Measurements from ENCODE around the gene NUP210.

The NUP210 gene

GRCh38 chr3:13346481-13347389 is 73.4 kb downstream of the NUP210 start:
- peak; percentile 82 for DNase-seq

DNA sequence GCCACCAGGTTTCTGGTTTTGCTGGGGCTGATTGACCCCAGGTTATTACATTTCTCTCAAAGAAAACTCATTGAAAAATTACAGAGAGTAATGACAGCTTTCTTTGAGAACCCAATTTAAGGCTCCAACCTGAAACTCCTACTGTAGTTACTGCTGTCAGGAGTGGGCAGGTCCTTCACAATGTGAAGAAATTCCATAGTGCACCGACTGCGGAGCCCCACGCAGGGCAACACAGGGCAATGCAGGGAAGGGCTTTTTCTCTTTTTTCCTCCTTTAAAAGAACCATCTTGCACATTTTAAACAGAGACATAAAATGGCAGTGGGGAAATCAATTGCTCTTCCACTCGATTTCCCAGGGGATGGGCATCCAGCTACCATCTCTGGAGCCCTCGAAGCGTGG is 74.3 kb downstream of the NUP210 start:
- DNase-seq, result no peak

- no peak for DNase-seq
Observed at GRCh38 chr3:13345284-13345683, 74.8 kb downstream of the NUP210 start.

GRCh38 chr3:13344663-13345062 is 75.5 kb downstream of the NUP210 start:
- DNase-seq, result no peak

DNA sequence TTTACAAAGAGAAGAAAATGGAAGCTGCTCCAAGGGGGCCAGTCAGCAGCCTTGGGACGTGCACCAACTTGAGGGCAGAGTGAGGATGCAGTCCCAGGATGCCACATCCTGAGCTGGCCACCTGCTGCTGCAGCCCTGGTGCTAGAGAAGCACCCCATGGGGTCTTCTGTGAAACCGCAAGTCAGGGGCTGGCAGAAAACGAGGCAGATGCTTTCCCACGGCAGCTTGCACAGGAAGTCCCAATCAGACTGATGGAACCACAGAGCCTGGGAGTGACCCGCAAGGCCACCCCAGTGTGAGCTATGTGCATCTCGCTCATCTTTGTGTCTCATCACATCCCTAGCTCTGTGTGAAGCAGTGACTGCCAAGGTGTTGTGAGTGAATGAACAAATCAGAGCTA is 76.5 kb downstream of the NUP210 start:
- peak; percentile 22 for DNase-seq

GRCh38 chr3:13341229-13341905 is 78.8 kb downstream of the NUP210 start:
- no peak for DNase-seq

GRCh38 chr3:13339833-13340232 is 80.3 kb downstream of the NUP210 start:
- DNase-seq, result no peak

GRCh38 chr3:13338996-13339395 is 81.1 kb downstream of the NUP210 start:
- no peak for DNase-seq

- DNase-seq, result no peak
Observed at GRCh38 chr3:13338231-13338630, 81.9 kb downstream of the NUP210 start.

GRCh38 chr3:13336592-13336991 is 83.5 kb downstream of the NUP210 start:
- DNase-seq, result no peak

DNA sequence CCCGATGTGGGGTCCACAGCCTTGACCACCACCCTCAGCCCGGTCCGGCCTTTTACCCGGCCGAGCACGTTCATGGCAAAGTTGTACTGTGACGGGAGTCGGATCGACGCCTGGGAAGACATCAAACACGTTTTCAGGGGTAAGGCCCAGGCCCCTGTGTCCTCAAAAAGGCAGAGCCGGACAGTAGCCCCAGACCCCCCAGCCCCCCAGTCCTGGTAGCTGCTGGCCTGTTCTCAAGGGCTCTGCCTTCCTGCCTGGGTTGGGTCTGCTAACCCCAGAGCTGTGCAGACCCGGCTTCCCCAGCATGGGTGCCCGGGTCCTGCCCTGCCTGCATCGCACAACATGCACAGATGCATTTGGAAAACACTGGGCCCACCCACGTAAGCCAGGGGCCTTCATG is 84.6 kb downstream of the NUP210 start:
- no peak for DNase-seq

DNA sequence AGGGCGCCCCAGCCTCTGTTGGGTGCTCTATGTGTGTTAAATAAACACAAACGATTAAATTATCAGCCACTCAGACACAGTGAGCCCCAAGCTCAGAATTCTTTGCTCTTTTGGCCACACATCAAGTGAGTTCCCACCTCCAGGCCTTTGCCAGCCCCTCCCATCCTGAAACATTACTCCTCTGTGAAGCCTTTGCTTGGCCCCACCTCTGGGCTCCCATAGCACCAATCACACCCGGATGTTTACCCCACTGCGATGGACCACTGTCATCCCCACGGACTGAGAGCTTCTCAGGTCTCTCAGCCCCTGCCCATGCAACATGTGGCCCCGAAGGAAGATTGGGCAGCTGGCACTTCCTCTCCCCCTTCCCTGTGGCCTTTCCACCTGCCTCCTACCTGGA is 85.1 kb downstream of the NUP210 start:
- no peak for DNase-seq

GRCh38 chr3:13333236-13333897 is 86.8 kb downstream of the NUP210 start:
- DNase-seq, result no peak

GRCh38 chr3:13332740-13333139 is 87.4 kb downstream of the NUP210 start:
- DNase-seq, result no peak

- DNase-seq, result no peak
Observed at GRCh38 chr3:13332158-13332557, 88.0 kb downstream of the NUP210 start.

DNA sequence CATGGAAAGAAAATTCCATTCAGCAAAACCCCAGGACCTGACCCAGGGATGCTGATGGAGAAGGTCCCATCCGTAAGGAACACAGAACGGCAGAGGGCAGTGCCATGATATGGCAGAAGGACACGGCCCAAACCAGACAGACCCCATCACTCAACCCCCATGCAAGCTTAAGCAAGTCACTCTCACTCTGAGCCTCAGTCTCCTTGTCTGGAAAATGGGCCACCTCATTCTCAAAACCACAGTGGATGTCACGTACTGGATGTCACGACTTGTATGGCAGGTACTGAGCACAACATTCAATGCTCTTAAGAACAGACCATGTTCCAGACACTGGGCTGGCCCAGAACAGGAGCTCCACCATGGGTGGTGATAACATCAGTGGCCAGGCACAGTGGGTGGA is 90.4 kb downstream of the NUP210 start:
- DNase-seq, result no peak

- DNase-seq, result no peak
Observed at GRCh38 chr3:13325892-13326443, 94.2 kb downstream of the NUP210 start.

- DNase-seq, result no peak
Observed at GRCh38 chr3:13324835-13325501, 95.2 kb downstream of the NUP210 start.

DNA sequence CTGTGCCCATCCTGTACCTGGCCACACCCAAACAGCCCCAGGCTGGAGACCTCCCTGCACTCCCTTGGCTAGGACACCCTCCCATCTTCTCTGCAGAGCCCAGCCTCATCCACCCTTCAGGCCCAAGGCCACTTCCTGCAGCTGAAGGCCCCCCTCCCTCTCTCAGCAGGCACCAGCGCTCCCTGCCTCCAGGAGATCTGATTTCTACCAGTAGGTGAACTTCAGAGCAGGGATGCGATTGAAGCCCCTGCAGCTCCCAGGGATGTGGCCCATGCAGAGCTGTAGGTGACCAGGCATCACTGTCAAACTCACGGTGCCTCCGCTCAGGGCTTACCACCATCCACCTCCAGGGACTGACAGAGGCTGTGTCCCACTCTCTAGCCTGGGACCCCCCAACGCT is 96.3 kb downstream of the NUP210 start:
- DNase-seq, result no peak

DNA sequence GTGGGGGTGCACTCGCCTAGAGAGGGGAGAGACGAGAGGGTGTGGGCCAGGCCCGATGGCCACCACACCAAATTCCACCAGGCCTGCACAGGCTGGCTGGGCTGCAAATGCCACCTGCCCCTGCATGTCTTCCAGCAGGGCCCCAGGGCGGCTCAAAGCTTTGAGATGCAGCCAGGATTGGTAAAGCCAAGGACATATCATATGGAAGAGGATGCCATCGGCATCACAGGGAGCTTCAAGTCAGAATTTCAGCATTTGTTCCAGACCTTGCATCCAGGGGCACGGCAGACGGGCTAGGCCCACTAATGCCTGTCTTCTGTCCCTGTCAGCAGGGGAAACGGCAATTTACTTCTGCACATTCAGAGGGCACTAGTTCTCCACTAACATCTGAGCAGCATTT is 97.8 kb downstream of the NUP210 start:
- no peak for DNase-seq

GRCh38 chr3:13319564-13320220 is 100.4 kb downstream of the NUP210 start:
- no peak for DNase-seq

Measured in hematopoietic multipotent progenitor cell treated with erythropoietin and hydrocortisone succinate and interleukin-3 and kit ligand, for 4 days (in vitro differentiated cells).